ENCODE data around the gene GJA4. TPM values are rescaled to one million over a fixed set of nuclear protein-coding genes. Genes with fewer than 3 reads are reported as not detected.
"Not testable (repeated sequence)": the region's sequence is repeated elsewhere in the genome, so short reads cannot be mapped to it uniquely, and the experiment has no call there.

The GJA4 gene
- total RNA-seq, 1 experiment from 2014 or later = not detected

DNA sequence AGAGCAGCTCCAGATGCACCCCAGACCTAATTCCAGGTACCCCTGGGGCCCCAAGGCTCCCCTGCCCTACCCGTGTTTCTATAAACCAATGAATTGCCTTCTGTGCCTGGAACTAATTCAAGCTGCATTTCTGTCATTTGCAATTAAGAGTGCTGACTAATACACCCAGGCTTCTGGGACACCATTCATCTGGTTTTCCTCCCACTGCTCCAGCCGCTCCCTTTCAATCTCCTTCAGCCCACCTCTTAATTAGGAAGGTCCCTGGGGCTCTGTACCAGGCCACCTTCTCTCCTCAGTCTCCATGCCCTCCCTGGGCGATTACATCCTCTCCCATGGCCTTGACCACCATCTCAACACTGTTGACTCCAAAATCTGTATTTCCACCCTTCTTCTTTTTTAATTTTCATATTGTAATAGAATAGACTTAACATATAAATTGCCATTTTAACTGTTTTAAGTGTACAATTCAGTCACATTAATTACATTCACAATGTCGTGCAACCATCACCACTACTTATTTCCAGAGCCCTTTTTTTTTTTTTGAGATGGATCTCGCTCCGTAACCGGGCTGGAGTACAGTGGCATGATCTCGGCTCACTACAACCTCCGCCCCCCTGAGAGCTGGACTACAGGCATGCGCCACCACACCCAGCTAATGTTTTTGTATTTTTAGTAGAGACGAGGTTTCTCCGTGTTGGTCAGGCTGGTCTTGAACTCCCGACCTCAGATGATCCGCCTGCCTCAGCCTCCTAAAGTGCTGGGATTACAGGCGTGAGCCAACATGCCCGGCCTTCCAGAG lies 21.0 kb upstream of the GJA4 start:
- H2AFZ ChIP-seq (ENCODE audit: low read length) = no peak overlapping the region
- H3K27me3 ChIP-seq (ENCODE audit: low read length) = no peaks in the 10 kb centered on the region
- TF ChIP-seq EZH2phosphoT487 (IDR thresholded peaks at IDR 0.05; ENCODE audit: borderline replicate concordance, low read length) (no peak), CTCF (conservative IDR thresholded peaks at IDR 0.05; ENCODE audit: low read depth, low read length) (no peak)
- POLR2A ChIA-PET (ENCODE audit: unreplicated experiment) = interaction anchor here (0.6 kb wide), 1 partner anchor 214 kb away, joined by 3 read pairs; the partner anchor contains the start of gene TMEM35B
- DNase-seq (no peak), ATAC-seq (no peak)
- CTCF ChIA-PET = no interaction called here
- no peak overlapping the region for H3K4me3 ChIP-seq (ENCODE audit: low read length)
- intact Hi-C loops (cut with micrococcal nuclease) = no loop called here
- no peaks in the 10 kb centered on the region for H3K9me2 ChIP-seq (replicated peaks; ENCODE audit: low read length)
- H3K4me1 ChIP-seq (ENCODE audit: insufficient read depth, low read length) = peaks cover 7% of the 10 kb centered on the region
- no peak overlapping the region for H3K4me2 ChIP-seq (ENCODE audit: low read length)
- H3K9ac ChIP-seq (ENCODE audit: low read length) = no peak overlapping the region
- no peak overlapping the region for H3K27ac ChIP-seq (ENCODE audit: low read length)
- no peaks in the 10 kb centered on the region for H3K79me2 ChIP-seq (ENCODE audit: low read length)
- no peaks in the 10 kb centered on the region for H4K20me1 ChIP-seq (ENCODE audit: low read length)
- BruUV-seq (replicated peaks) = no TSS peak
- H3F3A ChIP-seq (ENCODE audit: low read length, unreplicated experiment) = no peaks in the 10 kb centered on the region
- no peaks in the 10 kb centered on the region for H3K36me3 ChIP-seq (ENCODE audit: low read depth, low read length)
- no peaks in the 10 kb centered on the region for H3K9me3 ChIP-seq (ENCODE audit: low read length)

DNA sequence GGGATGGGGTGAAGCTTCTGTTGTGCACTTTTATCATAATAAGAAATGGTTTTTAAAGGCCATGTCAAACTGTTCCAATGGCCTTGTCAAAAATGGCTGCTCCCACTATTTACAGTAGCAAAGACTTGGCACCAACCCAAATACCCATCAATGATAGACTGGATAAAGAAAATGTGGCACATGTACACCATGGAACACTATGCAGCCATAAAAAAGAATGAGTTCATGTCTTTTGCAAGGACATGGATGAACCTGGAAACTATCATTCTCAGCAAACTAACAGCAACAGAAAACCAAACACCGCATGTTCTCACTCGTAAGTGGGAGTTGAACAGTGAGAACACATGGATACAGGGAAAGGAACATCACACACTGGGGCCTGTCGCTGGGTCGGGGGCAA lies 19.7 kb upstream of the GJA4 start:
- BruUV-seq (replicated peaks); CTCF ChIA-PET; H3K4me3 ChIP-seq (ENCODE audit: low read length); H3K9me3 ChIP-seq (ENCODE audit: low read length); H3K4me2 ChIP-seq (ENCODE audit: low read length); ATAC-seq; H2AFZ ChIP-seq (ENCODE audit: low read length); POLR2A ChIA-PET (ENCODE audit: unreplicated experiment); intact Hi-C loops (cut with micrococcal nuclease); H3K27ac ChIP-seq (ENCODE audit: low read length); H3K36me3 ChIP-seq (ENCODE audit: low read depth, low read length); H3F3A ChIP-seq (ENCODE audit: low read length, unreplicated experiment); H3K27me3 ChIP-seq (ENCODE audit: low read length); DNase-seq; H3K79me2 ChIP-seq (ENCODE audit: low read length); H4K20me1 ChIP-seq (ENCODE audit: low read length); H3K9me2 ChIP-seq (replicated peaks; ENCODE audit: low read length); H3K9ac ChIP-seq (ENCODE audit: low read length): not testable (repeated sequence)
- H3K4me1 ChIP-seq (ENCODE audit: insufficient read depth, low read length) = peaks cover 11% of the 10 kb centered on the region

DNA sequence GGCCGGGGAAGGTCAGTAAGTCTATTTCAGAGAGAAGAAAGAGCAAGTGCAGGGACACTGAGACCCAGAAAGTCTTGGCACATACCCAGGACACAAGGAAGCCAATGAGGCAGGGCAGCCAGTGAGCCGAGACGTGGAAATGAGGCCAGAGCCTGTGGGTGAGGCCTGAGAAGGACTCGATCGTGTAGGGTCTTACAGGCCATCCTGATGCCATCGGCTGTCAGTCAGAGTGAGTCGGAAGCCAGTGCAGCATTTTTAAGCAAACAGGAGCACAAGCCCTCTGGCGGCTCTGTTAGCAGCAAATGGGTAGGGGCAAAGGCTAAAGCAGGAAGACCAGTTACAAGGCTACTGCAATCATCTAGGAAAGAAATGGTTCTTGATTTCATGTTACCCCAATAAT lies 17.8 kb upstream of the GJA4 start:
- H3K27me3 ChIP-seq (ENCODE audit: low read length) = no peaks in the 10 kb centered on the region
- TF ChIP-seq CTCF (conservative IDR thresholded peaks at IDR 0.05; ENCODE audit: low read depth, low read length) (no peak), EZH2 (IDR thresholded peaks at IDR 0.05; ENCODE audit: low read length, unreplicated experiment) (no peak), EZH2phosphoT487 (IDR thresholded peaks at IDR 0.05; ENCODE audit: borderline replicate concordance, low read length) (no peak)
- H3K79me2 ChIP-seq (ENCODE audit: low read length) = peaks cover 2% of the 10 kb centered on the region; the same call in 1 of the 2 replicates
- no peaks in the 10 kb centered on the region for H3K36me3 ChIP-seq (ENCODE audit: low read depth, low read length)
- ChIA-PET POLR2A (ENCODE audit: unreplicated experiment) (no interaction called here), CTCF (no interaction called here)
- no peaks in the 10 kb centered on the region for H3K9me3 ChIP-seq (ENCODE audit: low read length)
- no peak overlapping the region for H2AFZ ChIP-seq (ENCODE audit: low read length)
- no peak overlapping the region for H3K9ac ChIP-seq (ENCODE audit: low read length)
- BruUV-seq (replicated peaks) = no TSS peak
- peaks cover 21% of the 10 kb centered on the region for H3K4me1 ChIP-seq (ENCODE audit: insufficient read depth, low read length)
- H3K27ac ChIP-seq (ENCODE audit: low read length) = no peak overlapping the region
- intact Hi-C loops (cut with micrococcal nuclease) = no loop called here
- H4K20me1 ChIP-seq (ENCODE audit: low read length) = no peaks in the 10 kb centered on the region
- no peaks in the 10 kb centered on the region for H3F3A ChIP-seq (ENCODE audit: low read length, unreplicated experiment)
- H3K4me3 ChIP-seq (ENCODE audit: low read length) = no peak overlapping the region
- DNase-seq (no peak), ATAC-seq (no peak)
- H3K9me2 ChIP-seq (replicated peaks; ENCODE audit: low read length) = no peaks in the 10 kb centered on the region
- H3K4me2 ChIP-seq (ENCODE audit: low read length) = no peak overlapping the region
